Measurements from ENCODE around the gene IL36B. TPM values are rescaled to one million over a fixed set of nuclear protein-coding genes. Genes with fewer than 3 reads are reported as not detected.

The IL36B gene
- polyA plus RNA-seq, 1 of the 3 experiments (the other 2 are of a cell fraction) = not detected

DNA sequence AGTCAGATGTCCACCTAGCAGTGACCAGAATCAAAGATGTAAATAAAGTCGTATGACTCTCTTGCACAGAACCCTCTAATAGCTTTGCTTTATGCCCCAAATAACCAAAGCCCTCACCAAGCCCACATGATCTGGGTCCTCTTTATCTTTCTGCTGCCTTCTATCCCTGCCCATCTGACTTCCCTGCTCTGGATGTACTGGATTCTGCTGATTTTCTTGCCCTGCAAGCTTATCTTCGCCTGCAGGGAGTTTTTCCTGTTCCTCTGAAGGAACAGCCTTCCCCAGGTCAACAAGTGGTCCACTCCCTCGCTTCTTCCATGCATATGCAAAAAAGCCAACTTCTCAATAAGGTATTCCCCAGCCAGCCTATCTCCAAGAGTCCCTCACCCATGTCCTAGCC, 18.7 kb downstream of the IL36B start:
- Histone ChIP-seq H3K27me3 (ENCODE audit: insufficient read depth) (no peaks in the 10 kb centered on the region; the same call in 1 of the 2 replicates), H3K4me1 (ENCODE audit: control insufficient read depth in 1 of 2, insufficient read depth in 2 of 2, low read depth in 1 of 2, low read length in 1 of 2) (no peaks in the 10 kb centered on the region), H3K4me3 (ENCODE audit: low read depth in 2 of 2, low read length in 1 of 2) (no peak overlapping the region), H3K27ac (ENCODE audit: low read depth in 2 of 2, low read length in 1 of 2) (no peak overlapping the region), H3K79me2 (ENCODE audit: insufficient read depth) (no peaks in the 10 kb centered on the region), H4K20me1 (ENCODE audit: insufficient read depth) (no peaks in the 10 kb centered on the region), H3F3A (replicated peaks; ENCODE audit: insufficient read depth) (no peaks in the 10 kb centered on the region), H3K9me2 (no peaks in the 10 kb centered on the region), H3K9ac (no peak overlapping the region), H3K4me2 (no peak overlapping the region), H3K9me3 (no peaks in the 10 kb centered on the region), H2AFZ (ENCODE audit: low read depth) (no peak overlapping the region), H3K36me3 (replicated peaks in 1 of 2; ENCODE audit: control insufficient read depth in 1 of 2, insufficient read depth in 2 of 2, low read length in 1 of 2) (no peaks in the 10 kb centered on the region)
- DNase-seq = no peak
- TF ChIP-seq EZH2phosphoT487 (IDR thresholded peaks at IDR 0.05; ENCODE audit: borderline replicate concordance, low read depth) (no peak), GATA2 (CRISPR knock-in tag; IDR thresholded peaks at IDR 0.05) (no peak), FOXJ3 (CRISPR knock-in tag; IDR thresholded peaks at IDR 0.05) (no peak), TAF1 (IDR thresholded peaks at IDR 0.05; ENCODE audit: borderline replicate concordance, low read depth, low read length) (no peak), GABPA (IDR thresholded peaks at IDR 0.05; ENCODE audit: low read depth) (no peak), FOXM1 (IDR thresholded peaks at IDR 0.05; ENCODE audit: low read depth) (no peak), NFIC (IDR thresholded peaks at IDR 0.05; ENCODE audit: borderline replicate concordance) (no peak), TEAD4 (IDR thresholded peaks at IDR 0.05; ENCODE audit: borderline replicate concordance, insufficient read depth) (no peak), RCOR1 (IDR thresholded peaks at IDR 0.05; ENCODE audit: low read length) (no peak), RXRA (IDR thresholded peaks at IDR 0.05; ENCODE audit: borderline replicate concordance, low read depth) (no peak)
- WGBS (ENCODE audit: low lambda C conversion rate) = 0% methylated on average over 3 of the region's 3 CpGs
- CTCF ChIA-PET = no interaction called here
- POLR2A ChIA-PET = no interaction called here

DNA sequence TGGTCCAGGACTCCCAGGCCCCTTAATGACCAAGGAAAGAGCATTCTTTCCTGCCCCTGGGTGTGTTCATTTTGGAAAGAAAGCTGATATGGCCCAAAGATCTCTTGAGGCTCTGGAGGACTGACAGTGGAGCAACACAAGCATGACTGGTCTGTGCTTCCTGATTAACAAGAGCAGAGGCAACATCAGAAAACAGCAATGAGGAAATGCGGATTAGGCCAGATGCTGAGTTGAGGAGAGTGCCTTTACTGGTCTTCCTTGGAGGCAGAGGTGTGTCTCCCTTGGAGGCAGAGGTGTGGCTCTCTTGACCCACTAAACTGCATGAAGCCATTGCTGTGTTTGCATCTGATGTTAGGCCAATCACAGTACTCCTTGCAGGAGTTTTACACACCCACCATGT, 19.9 kb downstream of the IL36B start:
- Histone ChIP-seq H3K4me2 (no peak overlapping the region), H2AFZ (ENCODE audit: low read depth) (no peak overlapping the region), H4K20me1 (ENCODE audit: insufficient read depth) (no peaks in the 10 kb centered on the region), H3K27me3 (ENCODE audit: insufficient read depth) (peaks cover 3% of the 10 kb centered on the region; the same call in 1 of the 2 replicates), H3K9ac (no peak overlapping the region), H3K9me2 (no peaks in the 10 kb centered on the region), H3F3A (replicated peaks; ENCODE audit: insufficient read depth) (no peaks in the 10 kb centered on the region), H3K4me3 (ENCODE audit: low read depth in 2 of 2, low read length in 1 of 2) (no peak overlapping the region), H3K4me1 (ENCODE audit: control insufficient read depth in 1 of 2, insufficient read depth in 2 of 2, low read depth in 1 of 2, low read length in 1 of 2) (no peaks in the 10 kb centered on the region), H3K9me3 (no peaks in the 10 kb centered on the region), H3K36me3 (replicated peaks in 1 of 2; ENCODE audit: control insufficient read depth in 1 of 2, insufficient read depth in 2 of 2, low read length in 1 of 2) (no peaks in the 10 kb centered on the region), H3K27ac (ENCODE audit: low read depth in 2 of 2, low read length in 1 of 2) (no peak overlapping the region), H3K79me2 (ENCODE audit: insufficient read depth) (no peaks in the 10 kb centered on the region)
- POLR2A ChIA-PET = no interaction called here
- CTCF ChIA-PET = interaction anchor here (0.6 kb wide), 1 partner anchor 9 kb away, joined by 3 read pairs; no protein-coding TSS in a partner anchor
- WGBS (ENCODE audit: low lambda C conversion rate) = 8% methylated on average over 1 of the region's 1 CpG
- TF ChIP-seq EZH2phosphoT487 (IDR thresholded peaks at IDR 0.05; ENCODE audit: borderline replicate concordance, low read depth) (no peak), MEF2A (IDR thresholded peaks at IDR 0.05; ENCODE audit: borderline replicate concordance, low read depth) (no peak), MXI1 (IDR thresholded peaks at IDR 0.05; ENCODE audit: low read depth, low read length) (no peak), TEAD4 (IDR thresholded peaks at IDR 0.05; ENCODE audit: borderline replicate concordance, insufficient read depth) (no peak), TAF1 (IDR thresholded peaks at IDR 0.05; ENCODE audit: borderline replicate concordance, low read depth, low read length) (no peak), SMC3 (IDR thresholded peaks at IDR 0.05; ENCODE audit: low read depth, low read length) (no peak), FOXJ3 (CRISPR knock-in tag; IDR thresholded peaks at IDR 0.05) (no peak), GATA2 (CRISPR knock-in tag; IDR thresholded peaks at IDR 0.05) (no peak)
- TF ChIP-seq, protein P1, sequence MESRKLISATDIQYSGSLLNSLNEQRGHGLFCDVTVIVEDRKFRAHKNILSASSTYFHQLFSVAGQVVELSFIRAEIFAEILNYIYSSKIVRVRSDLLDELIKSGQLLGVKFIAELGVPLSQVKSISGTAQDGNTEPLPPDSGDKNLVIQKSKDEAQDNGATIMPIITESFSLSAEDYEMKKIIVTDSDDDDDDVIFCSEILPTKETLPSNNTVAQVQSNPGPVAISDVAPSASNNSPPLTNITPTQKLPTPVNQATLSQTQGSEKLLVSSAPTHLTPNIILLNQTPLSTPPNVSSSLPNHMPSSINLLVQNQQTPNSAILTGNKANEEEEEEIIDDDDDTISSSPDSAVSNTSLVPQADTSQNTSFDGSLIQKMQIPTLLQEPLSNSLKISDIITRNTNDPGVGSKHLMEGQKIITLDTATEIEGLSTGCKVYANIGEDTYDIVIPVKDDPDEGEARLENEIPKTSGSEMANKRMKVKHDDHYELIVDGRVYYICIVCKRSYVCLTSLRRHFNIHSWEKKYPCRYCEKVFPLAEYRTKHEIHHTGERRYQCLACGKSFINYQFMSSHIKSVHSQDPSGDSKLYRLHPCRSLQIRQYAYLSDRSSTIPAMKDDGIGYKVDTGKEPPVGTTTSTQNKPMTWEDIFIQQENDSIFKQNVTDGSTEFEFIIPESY (IDR thresholded peaks at IDR 0.05; ENCODE audit: borderline replicate concordance, low read depth) = no peak
- TF ChIP-seq, protein P2, sequence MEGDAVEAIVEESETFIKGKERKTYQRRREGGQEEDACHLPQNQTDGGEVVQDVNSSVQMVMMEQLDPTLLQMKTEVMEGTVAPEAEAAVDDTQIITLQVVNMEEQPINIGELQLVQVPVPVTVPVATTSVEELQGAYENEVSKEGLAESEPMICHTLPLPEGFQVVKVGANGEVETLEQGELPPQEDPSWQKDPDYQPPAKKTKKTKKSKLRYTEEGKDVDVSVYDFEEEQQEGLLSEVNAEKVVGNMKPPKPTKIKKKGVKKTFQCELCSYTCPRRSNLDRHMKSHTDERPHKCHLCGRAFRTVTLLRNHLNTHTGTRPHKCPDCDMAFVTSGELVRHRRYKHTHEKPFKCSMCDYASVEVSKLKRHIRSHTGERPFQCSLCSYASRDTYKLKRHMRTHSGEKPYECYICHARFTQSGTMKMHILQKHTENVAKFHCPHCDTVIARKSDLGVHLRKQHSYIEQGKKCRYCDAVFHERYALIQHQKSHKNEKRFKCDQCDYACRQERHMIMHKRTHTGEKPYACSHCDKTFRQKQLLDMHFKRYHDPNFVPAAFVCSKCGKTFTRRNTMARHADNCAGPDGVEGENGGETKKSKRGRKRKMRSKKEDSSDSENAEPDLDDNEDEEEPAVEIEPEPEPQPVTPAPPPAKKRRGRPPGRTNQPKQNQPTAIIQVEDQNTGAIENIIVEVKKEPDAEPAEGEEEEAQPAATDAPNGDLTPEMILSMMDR (IDR thresholded peaks at IDR 0.05) = no peak
- TF ChIP-seq, protein P3, sequence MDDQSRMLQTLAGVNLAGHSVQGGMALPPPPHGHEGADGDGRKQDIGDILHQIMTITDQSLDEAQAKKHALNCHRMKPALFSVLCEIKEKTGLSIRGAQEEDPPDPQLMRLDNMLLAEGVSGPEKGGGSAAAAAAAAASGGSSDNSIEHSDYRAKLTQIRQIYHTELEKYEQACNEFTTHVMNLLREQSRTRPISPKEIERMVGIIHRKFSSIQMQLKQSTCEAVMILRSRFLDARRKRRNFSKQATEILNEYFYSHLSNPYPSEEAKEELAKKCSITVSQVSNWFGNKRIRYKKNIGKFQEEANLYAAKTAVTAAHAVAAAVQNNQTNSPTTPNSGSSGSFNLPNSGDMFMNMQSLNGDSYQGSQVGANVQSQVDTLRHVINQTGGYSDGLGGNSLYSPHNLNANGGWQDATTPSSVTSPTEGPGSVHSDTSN (IDR thresholded peaks at IDR 0.05) = no peak
- no peak for DNase-seq
